NCI-H2196 (cell line): ENCODE measurements around the gene LMNA.
A peak's percentile ranks its signal among the peaks of the same experiment; 100 is the strongest.
"Not testable (repeated sequence)": the region's sequence is repeated elsewhere in the genome, so short reads cannot be mapped to it uniquely, and the experiment has no call there.

Experiments used
- DNase-seq: peaks from one replicate; lab custom pipeline; 2025; ENCODE audit not compliant: unreplicated experiment; lab: John Stamatoyannopoulos, UW

Gene LMNA

DNA sequence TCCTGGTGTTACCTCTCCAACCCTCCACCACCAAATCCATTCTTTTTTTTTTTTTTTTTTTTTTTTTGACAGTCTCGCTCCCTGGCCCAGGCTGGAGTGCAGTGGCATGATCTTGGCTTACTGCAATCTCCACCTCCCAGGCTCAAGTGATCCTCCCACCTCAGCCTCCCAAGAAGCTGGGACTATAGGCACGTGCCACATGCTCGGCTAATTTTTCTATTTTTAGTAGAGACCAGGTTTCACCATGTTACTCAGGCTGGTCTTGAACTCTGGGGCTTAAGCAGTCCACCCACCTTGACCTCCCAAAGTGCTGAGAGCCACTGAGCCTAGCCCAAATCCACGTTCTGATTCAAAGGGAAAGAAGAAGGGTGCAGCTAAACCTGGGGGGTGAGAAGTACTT, 6.5 kb downstream of the LMNA start:
- DNase-seq, result not testable (repeated sequence)

DNA sequence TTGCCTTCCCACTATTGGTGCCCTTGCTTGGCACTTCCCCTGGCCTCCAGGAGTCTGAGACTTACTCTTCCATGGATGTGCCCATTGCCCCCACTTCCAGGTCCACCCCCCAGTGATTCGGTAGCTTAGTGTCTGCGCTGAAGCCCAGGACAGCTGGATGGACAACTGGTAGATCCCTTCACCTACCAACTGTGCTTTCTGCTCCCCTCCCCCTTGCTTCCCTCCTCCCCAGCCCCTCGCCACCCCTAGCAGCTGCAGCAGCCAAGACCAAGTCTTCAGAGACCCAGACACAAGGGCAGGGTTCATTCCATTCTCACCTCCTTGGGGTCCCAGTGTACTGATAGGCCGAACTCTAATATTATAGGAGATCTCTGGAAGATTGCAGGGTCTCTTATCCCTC, 6.9 kb downstream of the LMNA start:
- no peak for DNase-seq

DNA sequence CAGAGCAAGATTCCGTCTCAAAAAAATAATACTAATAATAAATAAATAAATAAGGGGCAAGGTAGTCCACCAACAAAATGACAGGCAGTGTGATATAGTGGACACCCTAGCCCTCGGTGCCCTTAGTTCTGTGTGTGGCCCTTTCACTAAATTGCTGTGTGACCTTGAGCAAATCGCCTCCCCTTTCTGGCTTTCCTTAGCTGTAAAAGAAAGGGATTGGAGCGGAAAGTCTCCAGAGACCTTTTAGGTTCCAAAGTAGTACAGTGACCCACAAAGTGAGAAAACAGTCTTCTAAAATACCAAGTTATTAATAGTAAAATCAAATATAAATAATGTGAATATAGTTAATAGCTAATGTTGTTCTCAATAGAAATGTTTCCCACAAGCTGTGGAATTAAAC, 7.6 kb downstream of the LMNA start:
- DNase-seq, result no peak

DNA sequence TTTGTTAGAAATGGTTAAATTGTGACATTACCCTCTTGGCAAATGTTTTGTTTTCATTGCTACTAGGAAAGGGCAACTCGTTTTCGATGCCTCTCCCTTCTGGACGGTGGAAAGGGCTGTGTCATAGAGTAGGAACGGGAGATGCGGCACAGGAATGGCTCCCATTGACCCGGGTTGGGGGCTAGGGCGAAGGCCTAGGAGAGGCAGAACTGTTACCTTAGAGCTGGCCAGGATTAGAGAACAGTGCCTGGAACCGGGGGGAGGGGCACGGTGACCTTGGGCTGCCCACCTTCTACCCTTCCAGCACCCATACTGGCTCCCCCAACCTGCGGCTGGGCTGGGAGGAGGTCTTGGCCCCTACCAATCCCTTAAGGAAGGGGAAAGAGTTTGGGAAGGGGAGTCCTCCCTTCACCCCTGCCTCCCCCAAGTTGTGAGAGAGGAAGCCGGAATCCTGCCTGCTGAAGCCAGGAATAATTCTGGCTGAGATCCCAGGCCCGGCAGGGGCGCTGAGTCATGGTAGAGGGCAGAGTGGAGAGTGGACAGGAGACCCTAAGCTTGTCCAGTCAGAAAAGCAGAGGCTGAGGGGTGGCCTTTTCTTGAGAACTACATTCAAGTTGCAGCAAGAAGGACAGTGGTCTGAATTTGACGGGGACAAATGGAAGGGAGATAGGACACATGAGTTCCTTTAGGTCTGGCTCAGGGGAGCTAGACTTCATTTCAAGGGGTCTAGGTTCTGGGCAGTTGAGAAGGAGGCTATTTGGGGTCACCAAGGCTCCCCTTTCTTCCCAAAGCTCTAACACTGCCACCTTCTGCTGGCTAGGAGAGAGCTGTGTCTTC, 8.2 kb downstream of the LMNA start:
- DNase-seq, result peak; percentile 80

DNA sequence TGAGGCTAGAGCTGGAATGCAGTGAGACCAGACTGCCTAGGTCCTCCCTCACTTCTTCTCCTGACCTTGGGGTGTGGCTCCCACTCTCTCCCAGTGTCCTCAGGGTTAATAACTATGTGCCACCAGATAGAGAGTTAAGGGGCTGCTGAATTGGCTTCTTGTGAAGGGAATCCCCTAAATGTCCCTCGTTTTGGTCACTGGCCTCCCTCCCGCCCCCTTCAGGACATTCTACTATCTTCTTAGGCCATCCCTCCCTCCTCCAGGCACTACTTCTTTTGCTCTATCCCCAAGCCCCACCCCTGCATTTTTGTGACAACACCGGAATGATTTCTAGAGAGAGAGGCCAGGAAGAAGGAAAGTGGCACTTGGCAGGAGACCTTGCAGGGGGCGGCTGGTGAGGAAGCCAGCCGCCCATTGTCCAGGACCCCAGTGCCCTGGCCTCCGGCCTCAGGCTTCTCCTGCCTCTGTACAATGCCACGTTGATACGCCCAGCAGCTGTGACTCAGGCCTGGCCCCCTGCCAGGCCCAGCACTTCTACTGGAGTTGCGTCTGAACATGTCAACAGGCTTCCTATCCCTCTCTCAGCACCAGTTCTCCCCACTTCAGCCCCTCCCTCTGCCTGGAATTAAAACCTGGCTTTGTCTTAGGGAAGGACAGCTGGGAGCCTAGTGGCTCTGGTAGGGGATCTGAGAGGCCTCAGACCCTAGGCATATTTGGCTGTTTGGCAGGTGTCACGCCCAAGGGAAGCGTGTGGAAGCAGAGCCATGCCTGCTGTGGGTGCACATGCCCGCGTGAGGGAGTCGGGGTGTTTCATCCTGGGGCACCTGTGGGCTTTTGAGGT, 9.1 kb downstream of the LMNA start:
- peak; percentile 97 for DNase-seq

DNA sequence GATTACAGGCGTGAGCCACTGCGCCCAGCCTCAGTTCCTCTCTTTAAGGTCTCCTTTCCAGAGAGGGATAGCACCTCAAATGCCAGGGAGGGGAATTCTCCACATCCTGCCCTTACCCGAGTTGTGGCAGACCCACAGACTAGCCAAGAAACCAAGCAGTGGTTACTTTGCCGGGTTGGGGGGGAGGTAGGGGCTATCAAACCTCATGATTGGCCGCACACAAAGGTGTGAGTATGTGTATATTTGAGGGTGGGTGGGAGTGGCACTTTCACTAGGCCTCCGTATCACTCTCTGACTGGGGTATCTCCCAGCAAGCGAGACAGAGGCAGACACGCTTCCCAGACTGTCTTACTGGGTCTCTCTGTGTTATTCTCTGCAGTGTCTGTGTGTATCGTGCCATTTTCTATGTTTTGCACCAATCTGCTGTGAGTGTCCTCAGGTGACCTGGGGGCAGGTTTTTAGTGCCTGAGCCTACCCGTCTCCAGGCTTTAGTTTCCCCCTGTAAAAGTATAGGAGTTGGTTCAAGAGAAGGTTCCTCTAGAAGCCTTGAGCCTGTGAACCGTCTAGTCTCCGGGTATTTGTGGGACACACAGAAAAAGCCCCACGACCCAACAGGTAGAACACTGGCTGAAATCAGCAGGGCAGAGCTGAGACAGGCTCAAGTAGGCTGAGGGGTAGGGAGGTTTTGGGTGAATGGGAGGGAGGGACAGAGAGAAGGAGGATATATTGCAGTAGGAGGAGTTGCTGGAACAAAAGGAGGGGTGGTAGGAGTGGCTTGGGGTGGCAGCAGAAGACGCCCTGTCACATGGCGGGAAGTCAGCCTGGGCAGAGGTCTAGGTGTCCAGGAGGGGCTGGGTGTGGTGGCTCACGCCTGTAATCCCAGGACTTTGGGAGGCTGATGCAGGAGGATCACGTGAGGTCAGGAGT, 10.3 kb downstream of the LMNA start:
- peak; percentile 31 for DNase-seq

DNA sequence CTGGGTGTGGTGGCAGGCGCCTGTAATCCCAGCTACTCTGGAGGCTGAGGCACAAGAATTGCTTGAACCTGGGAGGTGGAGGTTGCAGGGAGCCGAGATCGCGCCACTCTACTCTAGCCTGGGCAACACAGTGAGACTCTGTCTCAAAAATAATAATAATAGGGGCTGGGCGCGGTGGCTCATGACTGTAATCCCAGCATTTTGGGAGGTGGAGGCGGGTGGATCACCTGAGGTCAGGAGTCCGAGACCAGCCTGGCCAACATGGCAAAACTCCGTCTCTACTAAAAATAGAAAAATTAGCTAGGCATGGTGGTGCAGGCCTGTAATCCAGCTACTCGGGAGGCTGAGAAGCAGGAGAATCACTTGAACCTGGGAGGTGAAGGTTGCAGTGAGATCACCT, 11.0 kb downstream of the LMNA start:
- not testable (repeated sequence) for DNase-seq

DNA sequence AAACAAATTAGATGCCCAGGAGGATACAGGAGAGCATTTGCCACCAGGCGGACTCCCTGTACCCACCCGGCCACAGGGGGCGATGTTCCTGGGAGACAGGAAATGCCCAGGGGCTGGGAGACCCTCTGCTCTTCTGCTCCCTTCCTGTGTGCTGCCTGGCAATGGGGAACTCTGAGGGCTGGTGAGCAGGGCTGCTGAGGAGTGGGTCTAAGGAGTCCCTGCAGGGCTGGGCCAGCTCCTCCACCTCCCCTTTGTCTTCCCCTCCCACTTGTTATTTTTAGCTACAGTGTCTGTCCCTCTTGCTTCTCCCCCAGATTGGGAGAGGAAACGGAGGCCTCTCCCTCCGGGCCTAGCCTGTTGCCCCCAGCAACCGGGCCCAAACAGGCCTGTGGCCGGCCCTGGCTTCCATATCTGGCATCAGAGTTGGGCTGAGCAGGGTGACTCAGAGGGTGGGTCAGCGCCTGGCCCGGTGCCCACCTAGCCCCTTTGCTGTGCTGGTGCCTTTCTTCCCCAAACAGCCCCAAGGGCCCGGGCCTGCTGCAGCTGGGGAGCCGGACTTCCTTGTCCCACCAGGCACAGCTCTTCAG, 11.6 kb downstream of the LMNA start:
- DNase-seq, result peak; percentile 69

DNA sequence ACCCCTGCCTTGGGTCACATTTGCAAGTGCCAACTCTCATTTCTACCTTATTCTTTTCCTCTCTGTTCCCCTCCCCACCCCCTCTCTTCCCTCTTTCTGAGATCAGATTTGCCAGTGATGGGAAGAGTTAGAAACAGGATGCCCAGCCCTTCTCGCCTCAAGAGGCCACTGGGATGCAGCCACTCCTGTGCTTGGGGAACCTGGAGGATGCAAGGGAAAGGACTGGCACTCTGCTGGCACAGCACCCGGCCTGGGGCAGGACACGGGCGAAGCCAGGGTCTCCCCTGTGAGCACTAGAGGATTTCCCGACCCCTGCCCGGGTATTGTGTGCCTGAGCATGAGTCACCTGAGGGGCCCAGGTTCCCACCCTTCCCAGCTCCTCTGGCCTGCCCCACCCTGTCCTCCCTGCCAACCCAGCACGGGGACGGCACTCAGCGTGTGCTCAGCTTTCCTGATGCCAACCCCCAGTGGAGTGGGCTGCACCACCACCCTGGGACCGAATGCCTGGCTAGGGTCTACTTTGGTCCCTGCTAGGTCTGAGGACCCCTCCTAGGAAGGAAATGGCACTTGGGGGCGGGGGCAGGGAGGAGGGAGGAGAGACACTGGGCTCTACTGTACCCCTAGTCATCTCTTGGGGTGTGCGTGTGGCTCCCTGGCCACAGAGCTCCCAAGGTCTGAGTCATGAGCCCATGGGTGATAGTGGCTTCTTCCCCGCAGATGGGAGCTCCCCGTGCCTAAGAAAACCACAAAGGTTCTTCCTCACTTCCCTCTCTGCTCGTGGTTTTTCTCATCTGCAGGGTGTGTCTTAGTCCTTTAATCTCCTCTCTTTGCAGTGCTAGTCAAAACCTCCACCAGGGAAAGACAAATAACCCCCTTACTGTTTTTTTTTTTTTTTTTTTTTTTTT, 12.4 kb downstream of the LMNA start:
- no peak for DNase-seq

DNA sequence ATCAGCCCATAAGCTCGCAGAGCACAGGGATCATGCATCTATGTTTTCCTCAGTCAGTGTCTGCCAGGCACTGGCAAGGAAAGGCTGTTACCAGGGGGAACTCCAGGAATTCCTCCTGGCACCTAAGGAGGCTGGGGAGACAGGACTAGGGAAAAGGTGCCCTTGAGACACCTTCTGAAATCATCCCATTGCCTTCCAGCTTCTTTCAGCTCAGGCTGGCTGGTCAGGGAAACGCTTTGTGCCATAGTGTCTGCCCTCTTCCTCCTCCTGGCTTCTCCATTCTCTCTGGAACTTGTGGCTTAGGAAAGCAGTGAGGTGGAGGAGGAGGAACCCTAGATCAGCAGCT, 13.8 kb downstream of the LMNA start:
- no peak for DNase-seq

DNA sequence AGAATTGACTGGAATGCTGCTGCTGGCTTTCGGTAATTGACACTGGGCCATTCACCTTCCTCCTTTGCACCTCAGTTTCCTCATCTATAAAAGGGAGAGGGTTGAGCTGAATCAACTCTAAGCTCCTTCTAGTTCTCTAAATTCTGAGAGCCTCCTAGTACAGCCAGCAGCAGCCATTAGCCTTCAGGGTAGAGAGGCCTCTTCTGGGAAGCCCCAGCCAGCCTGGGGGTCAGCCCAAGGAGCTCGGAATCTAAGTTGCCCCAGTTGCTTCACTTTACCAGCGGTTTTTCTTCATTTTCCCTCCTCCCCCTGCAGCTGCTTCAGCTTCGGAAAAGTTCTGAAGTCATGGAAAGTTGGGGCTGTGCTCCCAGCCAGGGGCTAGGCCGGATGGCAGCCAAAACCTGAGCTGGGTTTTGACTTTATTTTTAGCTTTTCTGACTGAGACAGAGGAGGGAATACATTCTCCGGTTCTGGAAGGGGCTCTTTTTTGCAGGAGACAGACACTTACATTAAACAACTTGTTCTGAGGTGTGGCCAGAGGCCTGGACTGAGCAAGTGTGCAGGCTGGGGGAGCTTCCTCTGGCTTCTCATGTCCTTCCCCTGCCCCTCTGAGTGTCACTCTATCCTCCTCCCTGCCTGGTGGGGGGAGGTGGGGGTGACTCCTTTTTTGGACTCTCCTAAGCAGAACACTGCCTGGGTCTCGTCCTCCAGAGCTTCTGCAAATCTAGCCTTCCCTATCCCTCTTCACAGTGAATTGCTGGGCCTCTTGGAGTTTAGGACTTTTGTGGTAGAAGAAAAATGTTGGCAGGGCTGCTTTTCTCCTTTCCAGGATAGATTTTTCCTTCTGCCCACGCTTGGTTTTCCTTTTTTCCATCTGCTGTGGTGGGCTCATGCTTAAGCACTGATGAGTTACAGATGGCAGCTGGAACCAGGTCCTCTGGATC, 14.4 kb downstream of the LMNA start:
- DNase-seq, result no peak

DNA sequence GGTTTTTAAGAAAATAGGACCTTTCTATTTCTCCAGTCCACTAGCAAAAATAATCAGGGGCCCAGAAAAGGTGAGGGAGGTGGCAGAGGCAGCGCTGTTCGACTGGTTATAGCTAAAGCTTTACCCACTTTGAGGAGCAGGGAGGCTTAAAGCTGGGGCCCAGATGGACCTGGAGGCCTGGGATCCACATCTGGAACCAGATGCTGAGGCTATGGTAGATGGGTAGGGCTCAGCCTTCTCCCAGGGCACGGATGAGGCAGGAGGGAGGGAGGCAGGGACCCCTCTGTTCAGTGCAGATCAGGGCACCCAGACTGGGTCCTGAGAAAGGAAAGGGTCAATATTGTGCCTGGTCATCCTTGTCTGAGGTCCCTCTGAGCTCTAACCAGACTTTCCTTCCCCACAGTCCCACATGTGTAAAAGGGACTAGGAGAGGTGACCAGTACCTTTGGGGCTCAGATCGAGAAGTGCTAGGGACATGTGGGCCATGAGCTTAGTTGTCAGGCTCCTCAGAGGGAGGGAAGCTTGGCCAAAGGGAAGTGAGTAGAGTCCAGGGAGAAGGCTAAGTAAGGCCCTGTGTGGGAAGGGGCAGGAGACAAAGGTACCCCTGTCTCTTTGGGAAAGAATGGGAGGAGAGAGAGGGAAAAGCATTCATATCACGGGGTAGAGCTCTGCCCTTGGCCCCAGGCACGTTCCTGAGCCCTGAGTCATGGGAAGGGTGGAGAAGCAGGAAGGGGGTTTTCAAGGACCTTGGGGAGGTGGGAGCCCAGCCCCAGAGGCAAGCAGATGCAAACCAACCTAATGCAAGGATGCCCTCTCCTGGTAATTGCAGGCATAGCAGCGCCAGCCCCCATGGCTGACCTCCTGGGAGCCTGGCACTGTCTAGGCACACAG, 15.4 kb downstream of the LMNA start:
- peak; percentile 92 for DNase-seq

DNA sequence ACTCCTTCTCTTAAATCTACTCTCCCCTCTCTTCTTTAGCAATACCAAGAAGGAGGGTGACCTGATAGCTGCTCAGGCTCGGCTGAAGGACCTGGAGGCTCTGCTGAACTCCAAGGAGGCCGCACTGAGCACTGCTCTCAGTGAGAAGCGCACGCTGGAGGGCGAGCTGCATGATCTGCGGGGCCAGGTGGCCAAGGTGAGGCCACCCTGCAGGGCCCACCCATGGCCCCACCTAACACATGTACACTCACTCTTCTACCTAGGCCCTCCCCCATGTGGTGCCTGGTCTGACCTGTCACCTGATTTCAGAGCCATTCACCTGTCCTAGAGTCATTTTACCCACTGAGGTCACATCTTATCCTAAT, 16.0 kb downstream of the LMNA start:
- no peak for DNase-seq

DNA sequence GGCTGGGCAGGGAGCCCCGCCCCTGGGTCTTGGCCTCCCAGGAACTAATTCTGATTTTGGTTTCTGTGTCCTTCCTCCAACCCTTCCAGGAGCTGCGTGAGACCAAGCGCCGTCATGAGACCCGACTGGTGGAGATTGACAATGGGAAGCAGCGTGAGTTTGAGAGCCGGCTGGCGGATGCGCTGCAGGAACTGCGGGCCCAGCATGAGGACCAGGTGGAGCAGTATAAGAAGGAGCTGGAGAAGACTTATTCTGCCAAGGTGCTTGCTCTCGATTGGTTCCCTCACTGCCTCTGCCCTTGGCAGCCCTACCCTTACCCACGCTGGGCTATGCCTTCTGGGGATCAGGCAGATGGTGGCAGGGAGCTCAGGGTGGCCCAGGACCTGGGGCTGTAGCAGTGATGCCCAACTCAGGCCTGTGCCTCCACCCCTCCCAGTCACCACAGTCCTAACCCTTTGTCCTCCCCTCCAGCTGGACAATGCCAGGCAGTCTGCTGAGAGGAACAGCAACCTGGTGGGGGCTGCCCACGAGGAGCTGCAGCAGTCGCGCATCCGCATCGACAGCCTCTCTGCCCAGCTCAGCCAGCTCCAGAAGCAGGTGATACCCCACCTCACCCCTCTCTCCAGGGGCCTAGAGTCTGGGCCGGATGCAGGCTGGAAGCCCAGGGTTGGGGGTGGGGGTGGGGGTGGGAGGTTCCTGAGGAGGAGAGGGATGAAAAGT, 20.4 kb downstream of the LMNA start:
- DNase-seq, result no peak

DNA sequence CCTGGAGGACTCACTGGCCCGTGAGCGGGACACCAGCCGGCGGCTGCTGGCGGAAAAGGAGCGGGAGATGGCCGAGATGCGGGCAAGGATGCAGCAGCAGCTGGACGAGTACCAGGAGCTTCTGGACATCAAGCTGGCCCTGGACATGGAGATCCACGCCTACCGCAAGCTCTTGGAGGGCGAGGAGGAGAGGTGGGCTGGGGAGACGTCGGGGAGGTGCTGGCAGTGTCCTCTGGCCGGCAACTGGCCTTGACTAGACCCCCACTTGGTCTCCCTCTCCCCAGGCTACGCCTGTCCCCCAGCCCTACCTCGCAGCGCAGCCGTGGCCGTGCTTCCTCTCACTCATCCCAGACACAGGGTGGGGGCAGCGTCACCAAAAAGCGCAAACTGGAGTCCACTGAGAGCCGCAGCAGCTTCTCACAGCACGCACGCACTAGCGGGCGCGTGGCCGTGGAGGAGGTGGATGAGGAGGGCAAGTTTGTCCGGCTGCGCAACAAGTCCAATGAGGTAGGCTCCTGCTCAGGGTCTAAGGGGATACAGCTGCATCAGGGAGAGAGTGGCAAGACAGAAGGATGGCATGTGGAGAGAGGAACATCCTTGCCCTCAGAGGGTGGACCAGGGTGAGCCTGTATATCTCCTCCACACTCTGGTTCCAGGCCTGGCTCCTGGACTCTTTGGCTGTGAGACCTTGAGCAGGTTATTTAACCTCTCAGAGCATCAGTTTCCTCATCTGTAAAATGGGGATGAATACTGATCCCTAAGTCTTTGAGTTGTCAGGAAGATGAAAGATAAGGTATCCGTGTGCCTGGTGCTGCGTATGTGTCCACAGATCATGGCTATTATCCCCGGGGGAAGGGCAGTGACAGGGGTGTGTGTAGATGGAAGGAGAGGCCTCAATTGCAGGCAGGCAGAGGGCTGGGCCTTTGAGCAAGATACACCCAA, 21.7 kb downstream of the LMNA start:
- DNase-seq, result no peak

DNA sequence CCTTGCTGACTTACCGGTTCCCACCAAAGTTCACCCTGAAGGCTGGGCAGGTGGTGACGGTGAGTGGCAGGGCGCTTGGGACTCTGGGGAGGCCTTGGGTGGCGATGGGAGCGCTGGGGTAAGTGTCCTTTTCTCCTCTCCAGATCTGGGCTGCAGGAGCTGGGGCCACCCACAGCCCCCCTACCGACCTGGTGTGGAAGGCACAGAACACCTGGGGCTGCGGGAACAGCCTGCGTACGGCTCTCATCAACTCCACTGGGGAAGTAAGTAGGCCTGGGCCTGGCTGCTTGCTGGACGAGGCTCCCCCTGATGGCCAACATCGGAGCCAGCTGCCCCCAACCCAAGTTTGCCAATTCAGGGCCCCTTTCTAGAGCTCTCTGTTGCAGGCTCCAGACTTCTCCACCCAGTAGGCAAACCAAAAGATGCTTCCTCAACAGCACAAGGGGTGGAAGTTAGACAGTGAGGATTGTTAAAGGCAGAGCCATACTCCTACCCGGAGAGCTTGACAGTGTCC, 22.5 kb downstream of the LMNA start:
- no peak for DNase-seq
